Spleen (tissue), 7 donors: ENCODE data around the gene C9.

Experiments
- CTCF ChIP-seq, 11 experiments: fragments of 200-600 bp in 7 of 11; fragments of 450-650 bp in 4 of 11; sonication (generic) in 4 of 11; IDR thresholded peaks in 8 of 11; conservative IDR thresholded peaks in 3 of 11; 1 replicate in 7 of 11; 2 replicates in 4 of 11; pipeline versions ENCODE4 v1.4.0 to v1.8.0; 2016 to 2021; ENCODE audit warnings: antibody characterized with exemption in 11 of 11, inconsistent platforms in 4 of 11, mild to moderate bottlenecking in 1 of 11
- POLR2AphosphoS5 ChIP-seq, 3 donors: sonication (generic); formaldehyde crosslinking; IDR thresholded peaks; one replicate each; pipeline ENCODE4 v1.5.1; 2017; ENCODE audit warnings: antibody characterized with exemption in 3 of 3
- donor health status: DM: no; HTN: no; CAD: no; lungs with moderate emphysema.
- donor health status: DM: no; HTN: no; CAD: no.
- donor health status: DM: no; HTN: no; CAD: no.

- TF ChIP-seq CTCF (IDR thresholded peaks at IDR 0.05 in 8 of 11, conservative IDR thresholded peaks at IDR 0.05 in 3 of 11) (no peak), POLR2AphosphoS5 (IDR thresholded peaks at IDR 0.05) (no peak)
These were observed 5.0 kb upstream of the C9 start for GRCh38 chr5:39369123-39369815.
